Kasumi-1 (cell line): Measurements from ENCODE around the gene KCNK4.
"Not testable (repeated sequence)": the region's sequence is repeated elsewhere in the genome, so short reads cannot be mapped to it uniquely, and the experiment has no call there.

Experiments used
- DNase-seq, 2 experiments: peaks; one replicate each; lab custom pipeline; 2025; lab: John Stamatoyannopoulos, UW

Gene KCNK4

DNA sequence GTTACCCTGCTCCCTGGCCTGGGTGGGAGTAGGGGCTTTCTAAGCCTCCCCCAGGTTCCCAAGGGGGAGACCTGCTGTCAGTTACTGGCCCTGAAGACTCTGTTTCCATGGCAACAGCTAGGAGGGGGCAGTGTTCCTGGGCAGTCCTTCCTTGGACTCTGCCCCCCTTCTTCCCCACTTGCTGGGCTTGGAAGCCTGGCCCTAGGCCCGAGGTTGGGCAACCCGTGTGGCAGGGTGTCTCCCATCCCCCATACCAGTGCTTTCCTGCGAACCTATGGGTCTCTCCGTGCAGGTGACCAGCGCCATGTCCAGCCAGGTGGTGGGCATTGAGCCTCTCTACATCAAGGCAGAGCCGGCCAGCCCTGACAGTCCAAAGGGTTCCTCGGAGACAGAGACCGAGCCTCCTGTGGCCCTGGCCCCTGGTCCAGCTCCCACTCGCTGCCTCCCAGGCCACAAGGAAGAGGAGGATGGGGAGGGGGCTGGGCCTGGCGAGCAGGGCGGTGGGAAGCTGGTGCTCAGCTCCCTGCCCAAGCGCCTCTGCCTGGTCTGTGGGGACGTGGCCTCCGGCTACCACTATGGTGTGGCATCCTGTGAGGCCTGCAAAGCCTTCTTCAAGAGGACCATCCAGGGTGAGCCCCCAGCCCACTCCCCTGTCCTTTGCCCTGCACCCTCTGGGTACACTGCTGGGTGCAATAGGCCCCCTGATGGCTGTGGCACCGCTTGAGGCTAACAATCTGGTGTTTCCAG lies 15.9 kb downstream of the KCNK4 start:
- no peak for DNase-seq

DNA sequence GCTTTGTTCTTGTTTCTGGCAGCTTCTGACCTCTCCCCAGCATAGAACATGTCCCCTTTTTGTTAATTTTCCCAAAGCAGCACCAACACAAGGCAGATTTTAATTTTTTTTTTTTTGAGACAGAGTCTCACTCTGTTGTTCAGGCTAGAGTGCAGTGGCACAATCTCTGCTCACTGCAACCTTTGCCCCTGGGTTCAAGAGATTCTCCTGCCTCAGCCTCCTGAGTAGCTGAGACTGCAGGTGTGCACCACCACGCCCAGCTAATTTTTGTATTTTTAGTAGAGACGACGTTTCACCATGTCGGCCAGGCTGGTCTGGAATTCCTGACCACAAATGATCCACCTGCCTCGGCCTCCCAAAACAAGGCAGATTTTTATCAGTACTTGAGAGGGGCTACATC lies 16.7 kb downstream of the KCNK4 start:
- not testable (repeated sequence) for DNase-seq

DNA sequence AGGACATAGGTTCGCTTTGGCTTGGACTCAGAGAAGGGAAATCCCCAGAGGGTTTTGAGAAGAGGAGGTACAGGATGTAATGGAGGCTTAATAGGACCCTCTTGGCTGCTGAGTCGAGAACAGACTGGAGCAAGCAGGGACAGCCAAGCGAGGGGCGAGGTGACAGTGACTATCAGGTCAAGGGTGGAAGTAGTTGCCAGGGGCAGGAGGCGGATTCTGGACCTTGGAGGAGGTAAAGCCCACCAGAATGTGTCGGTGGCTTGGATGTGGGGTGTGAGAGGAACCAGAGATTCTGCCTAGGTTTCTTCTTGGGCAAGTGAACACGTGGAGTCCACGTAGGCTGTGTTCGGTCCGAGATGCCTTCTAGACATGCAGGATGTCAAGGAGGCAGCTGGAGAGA lies 21.8 kb downstream of the KCNK4 start:
- no peak for DNase-seq

DNA sequence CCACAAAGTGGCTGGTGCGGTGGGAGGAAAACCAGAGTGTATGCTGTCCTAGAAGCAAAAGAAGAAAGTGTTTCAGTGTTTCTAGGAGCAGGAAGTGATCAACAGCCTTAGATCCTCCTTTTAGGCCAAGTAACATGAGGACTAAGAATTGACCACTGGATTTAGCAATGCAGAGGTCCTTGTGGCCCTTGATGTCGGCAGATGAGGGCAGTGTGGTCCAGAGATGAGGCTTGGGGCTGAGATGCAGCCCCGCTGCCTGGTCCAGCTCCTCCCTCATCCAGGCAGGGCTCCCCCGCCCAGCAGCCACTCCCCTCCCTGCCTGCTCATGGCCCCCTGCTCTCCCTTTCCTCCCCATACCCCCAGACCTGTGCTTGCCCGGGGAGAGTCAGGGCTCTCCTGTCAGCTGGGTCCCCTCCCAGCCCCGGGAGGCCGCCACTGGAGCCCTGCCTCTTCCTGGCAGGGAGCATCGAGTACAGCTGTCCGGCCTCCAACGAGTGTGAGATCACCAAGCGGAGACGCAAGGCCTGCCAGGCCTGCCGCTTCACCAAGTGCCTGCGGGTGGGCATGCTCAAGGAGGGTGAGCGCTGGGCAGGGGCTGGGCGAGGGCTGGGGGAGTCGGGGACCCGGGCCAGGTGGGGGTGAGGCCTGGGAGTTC lies 22.5 kb downstream of the KCNK4 start:
- DNase-seq, result no peak

DNA sequence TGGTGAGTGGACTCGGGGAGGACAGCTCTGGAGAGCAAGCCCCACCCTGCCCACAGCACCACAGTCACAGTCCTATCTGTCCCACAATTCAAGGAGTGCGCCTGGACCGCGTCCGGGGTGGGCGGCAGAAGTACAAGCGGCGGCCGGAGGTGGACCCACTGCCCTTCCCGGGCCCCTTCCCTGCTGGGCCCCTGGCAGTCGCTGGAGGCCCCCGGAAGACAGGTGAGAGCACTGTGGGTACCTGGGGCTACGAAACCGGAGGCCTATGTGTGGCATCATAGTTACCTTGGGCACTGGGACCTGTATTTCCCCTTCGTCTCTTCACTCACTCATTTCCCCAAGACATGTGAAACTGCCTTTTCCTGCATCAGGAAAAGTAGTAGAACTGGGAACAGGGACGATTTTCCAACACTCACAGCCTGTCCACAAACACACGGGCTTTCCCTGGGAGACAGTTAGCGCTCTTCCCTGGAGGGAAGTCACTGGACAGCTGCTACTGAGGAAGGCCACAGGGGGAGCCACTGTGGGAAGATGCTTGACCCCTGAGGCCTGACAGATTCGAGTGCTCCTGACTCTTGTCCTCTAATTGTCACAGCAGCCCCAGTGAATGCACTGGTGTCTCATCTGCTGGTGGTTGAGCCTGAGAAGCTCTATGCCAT lies 23.2 kb downstream of the KCNK4 start:
- DNase-seq, result no peak

DNA sequence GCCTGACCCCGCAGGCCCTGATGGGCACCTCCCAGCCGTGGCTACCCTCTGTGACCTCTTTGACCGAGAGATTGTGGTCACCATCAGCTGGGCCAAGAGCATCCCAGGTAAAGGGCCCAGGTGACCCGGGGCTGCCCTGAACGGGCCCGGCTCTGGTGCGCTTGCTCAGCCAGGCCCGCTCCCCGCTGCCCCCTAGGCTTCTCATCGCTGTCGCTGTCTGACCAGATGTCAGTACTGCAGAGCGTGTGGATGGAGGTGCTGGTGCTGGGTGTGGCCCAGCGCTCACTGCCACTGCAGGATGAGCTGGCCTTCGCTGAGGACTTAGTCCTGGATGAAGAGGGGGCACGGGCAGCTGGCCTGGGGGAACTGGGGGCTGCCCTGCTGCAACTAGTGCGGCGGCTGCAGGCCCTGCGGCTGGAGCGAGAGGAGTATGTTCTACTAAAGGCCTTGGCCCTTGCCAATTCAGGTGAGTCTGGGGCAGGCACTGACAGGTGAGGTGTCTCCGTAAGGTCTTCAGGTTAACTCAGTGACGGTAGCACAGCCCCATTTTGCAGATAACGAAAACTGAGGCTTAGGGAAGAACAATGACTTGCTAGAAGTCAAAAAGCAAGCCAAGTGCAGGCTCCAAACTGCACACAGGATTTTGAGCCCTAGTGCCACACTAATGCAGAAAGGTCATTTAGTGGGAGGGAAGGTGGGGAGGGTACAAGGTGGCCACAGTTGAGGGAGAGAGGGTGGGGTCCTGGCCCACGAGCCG lies 23.9 kb downstream of the KCNK4 start:
- no peak for DNase-seq

DNA sequence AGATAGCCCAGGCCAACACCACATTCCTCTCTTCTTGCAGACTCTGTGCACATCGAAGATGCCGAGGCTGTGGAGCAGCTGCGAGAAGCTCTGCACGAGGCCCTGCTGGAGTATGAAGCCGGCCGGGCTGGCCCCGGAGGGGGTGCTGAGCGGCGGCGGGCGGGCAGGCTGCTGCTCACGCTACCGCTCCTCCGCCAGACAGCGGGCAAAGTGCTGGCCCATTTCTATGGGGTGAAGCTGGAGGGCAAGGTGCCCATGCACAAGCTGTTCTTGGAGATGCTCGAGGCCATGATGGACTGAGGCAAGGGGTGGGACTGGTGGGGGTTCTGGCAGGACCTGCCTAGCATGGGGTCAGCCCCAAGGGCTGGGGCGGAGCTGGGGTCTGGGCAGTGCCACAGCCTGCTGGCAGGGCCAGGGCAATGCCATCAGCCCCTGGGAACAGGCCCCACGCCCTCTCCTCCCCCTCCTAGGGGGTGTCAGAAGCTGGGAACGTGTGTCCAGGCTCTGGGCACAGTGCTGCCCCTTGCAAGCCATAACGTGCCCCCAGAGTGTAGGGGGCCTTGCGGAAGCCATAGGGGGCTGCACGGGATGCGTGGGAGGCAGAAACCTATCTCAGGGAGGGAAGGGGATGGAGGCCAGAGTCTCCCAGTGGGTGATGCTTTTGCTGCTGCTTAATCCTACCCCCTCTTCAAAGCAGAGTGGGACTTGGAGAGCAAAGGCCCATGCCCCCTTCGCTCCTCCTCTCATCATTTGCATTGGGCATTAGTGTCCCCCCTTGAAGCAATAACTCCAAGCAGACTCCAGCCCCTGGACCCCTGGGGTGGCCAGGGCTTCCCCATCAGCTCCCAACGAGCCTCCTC lies 24.8 kb downstream of the KCNK4 start:
- DNase-seq, result not testable (repeated sequence)

DNA sequence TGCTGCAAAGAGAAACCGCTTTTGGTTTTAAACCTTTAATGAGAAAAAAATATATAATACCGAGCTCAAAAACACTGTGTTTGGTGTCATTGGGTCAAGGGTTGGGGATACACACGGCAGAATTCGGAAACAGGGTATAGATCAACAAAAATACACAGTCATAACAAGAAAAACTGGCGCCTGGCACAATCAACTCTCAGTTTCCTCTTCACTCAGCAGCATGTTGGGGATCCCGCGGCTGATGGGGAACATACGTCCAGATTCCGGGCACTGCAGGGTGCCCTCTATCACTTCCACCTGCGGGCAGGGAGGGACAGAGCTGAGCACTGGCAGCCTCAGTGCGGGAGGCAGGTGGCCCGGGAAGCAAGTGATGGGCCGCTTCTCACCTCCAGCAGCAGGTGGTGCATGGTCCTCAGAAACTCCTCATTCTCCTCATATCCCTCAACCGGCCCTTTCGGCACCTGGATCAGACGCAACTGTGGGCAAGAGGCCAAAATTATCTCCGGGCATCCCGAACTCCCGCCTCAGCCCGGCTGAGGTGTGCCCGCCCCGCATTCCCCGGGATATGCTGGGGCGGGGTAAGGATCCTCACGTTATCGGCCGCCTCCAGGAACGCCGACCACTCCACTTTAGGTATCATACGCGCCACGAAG lies 25.7 kb downstream of the KCNK4 start:
- DNase-seq, result no peak

DNA sequence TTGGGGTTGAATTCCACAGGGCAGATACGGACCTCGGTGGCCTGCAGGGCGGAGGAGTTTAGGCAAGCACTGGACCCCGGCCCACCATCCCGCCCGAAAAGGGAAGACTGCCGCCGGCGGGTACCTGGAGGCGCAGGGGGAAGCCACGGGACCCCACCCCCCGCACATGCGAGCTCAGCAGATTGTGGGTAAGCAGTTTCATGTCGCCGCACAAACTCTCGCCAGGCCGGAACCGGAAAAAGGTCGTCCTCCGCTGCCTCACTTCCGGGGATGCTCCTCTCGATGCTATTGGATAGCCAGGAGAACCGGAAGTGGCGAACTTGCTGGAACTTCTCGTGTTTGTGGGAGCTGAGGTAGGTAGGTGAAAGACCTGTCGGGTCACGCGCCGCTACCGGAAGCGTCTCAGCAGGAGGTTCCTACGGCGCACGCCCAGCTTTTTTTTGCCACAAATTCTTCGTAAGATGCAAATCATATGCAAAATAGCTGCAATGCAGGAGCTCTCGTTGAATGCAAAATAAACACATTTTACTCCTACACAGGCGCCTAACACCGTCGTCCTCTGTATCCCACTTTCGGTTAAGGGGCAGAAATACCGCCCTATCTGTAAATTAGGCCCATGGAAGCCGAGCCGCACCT lies 26.3 kb downstream of the KCNK4 start, which contains the start of gene TRMT112:
TRMT112 (minus strand) TSS at position 235 of the 636 bp plus-strand sequence; CDS start at position 202, 33 bp downstream.
- DNase-seq, result peak; percentile 96 to 97

DNA sequence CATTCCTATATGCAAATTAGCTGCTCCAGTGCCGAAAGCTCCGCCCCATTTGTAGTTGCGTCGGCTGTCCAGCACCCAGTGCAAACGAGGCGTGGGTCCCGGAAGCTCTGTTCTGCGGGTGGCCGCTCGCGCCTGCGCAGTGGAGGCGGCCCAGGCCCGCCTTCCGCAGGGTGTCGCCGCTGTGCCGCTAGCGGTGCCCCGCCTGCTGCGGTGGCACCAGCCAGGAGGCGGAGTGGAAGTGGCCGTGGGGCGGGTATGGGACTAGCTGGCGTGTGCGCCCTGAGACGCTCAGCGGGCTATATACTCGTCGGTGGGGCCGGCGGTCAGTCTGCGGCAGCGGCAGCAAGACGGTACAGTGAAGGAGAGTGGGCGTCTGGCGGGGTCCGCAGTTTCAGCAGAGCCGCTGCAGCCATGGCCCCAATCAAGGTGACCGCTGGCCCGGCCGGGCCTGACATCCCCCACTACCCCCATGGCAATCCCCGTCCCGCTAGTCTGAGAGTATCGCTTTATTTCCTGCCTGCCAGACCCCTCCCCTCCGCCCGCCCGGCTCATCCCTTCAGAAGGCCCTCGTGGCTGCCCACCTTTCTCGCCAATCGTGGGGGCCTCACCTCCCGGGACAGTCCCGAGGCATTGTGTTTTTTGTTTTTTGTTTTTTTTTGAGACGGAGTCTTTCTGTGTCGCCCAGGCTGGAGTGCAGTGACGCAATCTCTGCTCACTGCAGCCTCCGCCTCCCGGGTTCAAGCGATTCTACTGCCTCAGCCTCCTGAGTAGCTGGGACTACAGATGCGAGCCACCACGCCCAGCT lies 27.1 kb downstream of the KCNK4 start, which contains the start of gene PRDX5:
PRDX5 (plus strand) TSS at position 161 of the 805 bp plus-strand sequence; CDS start at position 256, 95 bp downstream.
- DNase-seq, result peak; percentile 90 to 95

DNA sequence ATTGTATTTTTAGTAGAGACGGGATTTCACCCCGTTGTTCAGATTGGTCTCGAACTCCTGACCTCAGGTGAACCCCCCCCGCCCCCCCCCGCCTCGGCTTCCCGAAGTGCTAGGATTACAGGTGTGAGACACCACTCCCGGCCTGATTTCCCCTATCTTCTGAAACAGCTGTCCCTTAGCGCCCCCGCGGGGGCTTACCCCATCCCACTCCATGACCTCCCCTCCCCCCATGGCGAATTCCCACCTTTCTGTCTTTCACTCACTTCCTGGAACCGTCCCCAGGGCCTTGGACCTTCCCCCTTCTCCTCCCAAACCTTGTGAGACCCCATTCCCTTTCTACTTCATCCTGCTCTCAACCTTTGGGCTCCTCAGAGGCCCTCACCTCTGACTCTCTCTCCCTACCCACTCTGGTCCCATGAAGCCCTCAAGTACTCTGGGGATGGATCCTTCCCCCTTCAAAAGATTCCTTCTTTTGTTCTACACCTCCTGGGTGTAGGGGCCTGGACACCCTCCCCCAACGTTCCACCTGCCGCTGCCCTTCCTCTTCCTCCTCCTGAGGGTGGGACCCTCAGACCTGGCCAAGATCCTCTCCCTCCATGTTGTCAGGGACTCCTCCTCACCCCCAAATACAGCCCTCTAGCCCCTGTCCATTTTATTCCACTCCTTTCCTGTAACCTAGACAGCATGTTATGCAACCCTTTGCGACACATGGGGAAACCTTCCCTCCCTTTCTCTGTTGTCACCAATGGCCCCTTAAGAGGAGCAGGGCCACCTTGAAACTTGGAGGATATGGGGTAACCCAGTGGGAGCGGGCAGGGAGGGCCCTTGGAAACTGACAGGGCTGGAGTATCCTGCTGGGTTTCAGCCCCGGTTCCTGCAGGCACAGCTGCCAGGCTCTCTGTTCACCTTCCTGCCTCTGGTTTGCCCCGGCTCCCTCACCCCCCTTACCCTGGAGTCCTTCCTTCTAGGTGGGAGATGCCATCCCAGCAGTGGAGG lies 28.0 kb downstream of the KCNK4 start:
- no peak for DNase-seq

DNA sequence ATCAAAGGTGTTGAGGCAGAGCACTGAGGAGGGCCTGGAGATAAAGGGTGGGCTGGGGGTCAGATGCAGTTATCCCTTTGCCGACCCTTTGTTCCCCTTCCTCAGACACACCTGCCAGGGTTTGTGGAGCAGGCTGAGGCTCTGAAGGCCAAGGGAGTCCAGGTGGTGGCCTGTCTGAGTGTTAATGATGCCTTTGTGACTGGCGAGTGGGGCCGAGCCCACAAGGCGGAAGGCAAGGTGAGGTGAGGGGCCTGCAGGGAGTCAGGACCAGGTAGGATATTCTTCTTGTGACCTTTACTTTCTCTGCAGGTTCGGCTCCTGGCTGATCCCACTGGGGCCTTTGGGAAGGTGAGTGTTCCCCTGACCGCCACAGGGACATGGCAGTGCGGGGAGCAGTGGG lies 29.5 kb downstream of the KCNK4 start:
- no peak for DNase-seq

DNA sequence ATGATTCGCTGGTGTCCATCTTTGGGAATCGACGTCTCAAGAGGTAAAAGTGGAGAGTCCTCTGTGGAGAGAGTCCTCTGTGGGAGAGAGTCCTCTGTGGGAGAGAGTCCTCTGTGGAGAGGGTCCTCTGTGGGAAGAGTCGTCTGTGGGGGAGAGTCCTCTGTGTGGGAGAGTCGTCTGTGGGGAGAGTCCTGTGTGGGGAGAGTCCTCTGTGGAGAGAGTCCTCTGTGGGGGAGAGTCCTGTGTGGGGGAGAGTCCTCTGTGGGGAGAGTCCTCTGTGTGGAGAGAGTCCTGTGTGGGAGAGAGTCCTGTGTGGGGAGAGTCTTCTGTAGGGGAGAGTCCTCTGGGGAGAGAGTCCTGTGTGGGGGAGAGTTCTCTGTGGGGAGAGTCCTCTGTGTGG lies 29.9 kb downstream of the KCNK4 start:
- no peak for DNase-seq

DNA sequence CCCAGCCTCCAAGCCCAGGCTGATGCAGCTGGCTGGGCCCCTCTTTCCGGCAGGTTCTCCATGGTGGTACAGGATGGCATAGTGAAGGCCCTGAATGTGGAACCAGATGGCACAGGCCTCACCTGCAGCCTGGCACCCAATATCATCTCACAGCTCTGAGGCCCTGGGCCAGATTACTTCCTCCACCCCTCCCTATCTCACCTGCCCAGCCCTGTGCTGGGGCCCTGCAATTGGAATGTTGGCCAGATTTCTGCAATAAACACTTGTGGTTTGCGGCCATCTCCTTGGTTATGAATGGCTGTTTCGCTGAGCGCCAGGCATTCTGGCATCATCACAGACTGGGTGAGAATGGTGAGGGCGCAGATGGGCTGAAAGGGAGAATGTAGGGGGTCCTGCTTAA lies 30.4 kb downstream of the KCNK4 start:
- DNase-seq, result no peak

DNA sequence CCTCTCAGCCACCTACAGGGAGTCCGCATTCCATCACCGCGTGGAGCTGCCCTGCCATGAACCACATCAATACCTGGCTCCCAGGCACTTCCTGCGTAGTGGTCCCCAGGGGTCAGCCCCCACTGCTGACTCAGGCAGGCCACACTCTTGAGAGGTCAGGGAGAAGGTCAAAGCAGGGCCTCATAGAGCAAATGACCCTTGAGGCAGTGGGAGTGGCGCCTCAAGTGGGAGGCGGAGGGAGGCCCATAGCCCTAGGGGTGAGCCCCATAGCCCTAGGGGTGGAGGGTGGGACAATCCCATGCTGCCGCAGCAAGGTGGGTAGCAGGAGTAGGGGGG lies 31.8 kb downstream of the KCNK4 start:
- DNase-seq, result no peak

DNA sequence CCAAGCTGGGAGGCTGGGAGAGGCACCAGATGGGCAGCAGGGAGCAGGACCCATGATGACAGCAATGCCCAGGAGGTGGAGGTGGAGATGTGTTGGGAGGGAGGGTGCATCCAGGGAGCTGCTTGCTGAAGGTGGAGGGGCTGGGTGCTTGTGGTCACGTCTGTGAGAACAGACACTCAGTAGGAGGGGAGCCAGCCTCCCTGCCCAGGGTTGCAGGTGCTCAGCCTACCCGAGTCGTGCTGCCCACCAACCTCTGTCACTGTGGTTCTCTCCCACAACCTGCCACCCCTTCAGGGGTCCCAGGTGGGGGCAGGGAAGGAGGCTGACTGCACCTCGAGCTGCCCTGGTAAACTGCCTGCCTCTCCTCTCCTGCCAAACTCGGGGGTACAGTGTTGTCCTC lies 32.3 kb downstream of the KCNK4 start:
- DNase-seq, result no peak

DNA sequence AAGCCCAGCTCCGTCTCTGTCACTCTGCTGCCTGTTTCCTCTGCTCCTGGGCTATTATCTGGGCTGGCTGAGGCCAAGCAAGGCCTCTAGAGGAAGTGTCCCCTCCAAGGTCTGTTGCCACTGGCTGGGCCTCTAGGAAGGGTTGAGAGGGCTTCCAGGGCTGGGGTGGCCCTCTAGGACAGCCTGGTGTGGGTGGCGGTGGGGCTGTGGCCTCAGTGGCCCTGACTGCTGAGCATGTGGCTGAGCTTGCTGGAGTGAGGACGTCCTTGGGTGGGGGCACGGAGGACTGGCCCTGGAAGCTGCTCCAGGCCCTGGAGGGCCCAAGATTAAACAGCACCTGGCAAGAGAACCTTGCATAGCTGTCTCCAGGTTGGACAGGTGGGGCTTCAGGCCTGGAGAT lies 32.9 kb downstream of the KCNK4 start:
- not testable (repeated sequence) for DNase-seq
